ENCODE data around the gene TWSG1.

DNA sequence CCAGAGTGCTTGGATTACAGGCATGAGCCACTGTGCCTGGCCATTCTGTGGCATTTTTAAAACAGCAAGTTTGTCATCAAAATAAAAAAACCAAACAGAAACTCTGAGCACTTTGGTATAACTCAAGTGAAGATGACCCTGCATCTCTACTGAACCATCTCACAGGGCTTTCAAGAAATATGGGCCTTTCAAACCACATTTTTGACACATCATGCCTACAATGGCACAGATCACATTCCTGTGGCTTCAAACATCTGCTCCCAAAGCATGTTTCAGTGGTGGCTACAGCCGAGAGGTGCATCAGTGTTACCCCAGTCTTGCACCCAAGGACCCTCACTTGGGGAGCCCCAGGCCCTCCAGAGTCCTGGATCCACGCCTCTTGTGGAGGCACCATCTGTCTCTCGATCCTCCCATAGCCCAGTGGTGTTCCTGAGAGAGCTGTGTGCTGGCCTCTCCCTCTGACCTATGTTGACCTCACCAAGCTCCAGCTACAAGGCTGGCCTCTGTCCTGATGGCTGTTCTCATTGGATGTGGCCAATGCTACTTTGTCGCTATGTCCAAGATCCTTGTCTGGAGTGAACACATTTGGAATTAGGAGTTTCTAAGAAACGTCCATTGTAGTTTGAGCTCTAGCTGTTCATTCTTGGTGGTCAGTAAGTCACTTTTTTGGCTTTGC lies 85.5 kb downstream of the TWSG1 start:
- no peak for TF ChIP-seq POLR2A (IDR thresholded peaks at IDR 0.05)
- TF ChIP-seq, protein P1, sequence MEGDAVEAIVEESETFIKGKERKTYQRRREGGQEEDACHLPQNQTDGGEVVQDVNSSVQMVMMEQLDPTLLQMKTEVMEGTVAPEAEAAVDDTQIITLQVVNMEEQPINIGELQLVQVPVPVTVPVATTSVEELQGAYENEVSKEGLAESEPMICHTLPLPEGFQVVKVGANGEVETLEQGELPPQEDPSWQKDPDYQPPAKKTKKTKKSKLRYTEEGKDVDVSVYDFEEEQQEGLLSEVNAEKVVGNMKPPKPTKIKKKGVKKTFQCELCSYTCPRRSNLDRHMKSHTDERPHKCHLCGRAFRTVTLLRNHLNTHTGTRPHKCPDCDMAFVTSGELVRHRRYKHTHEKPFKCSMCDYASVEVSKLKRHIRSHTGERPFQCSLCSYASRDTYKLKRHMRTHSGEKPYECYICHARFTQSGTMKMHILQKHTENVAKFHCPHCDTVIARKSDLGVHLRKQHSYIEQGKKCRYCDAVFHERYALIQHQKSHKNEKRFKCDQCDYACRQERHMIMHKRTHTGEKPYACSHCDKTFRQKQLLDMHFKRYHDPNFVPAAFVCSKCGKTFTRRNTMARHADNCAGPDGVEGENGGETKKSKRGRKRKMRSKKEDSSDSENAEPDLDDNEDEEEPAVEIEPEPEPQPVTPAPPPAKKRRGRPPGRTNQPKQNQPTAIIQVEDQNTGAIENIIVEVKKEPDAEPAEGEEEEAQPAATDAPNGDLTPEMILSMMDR (IDR thresholded peaks at IDR 0.05): no peak

Data from right lobe of liver (tissue), 4 donors.